Stimulated activated CD8-positive, alpha-beta memory T cell treated with anti-CD3 and anti-CD28 coated beads, Interleukin-15, amount 100 ng/mL, for 4 hours (primary cell): ENCODE results near the gene DNAAF1.
"Not testable (repeated sequence)": the region's sequence is repeated elsewhere in the genome, so short reads cannot be mapped to it uniquely, and the experiment has no call there.

Experiments
- DNase-seq, 2 donors: peaks; one replicate each; pipeline ENCODE4 v3.0.0-alpha.2; 2020; ENCODE audit warnings: low read depth in 2 of 2

DNAAF1 gene

GRCh38 chr16:84207879-84208278, 62.8 kb downstream of the DNAAF1 start:
- DNase-seq: no peak

GRCh38 chr16:84209989-84210388, 64.9 kb downstream of the DNAAF1 start:
- no peak for DNase-seq

GRCh38 chr16:84212154-84212553, 67.0 kb downstream of the DNAAF1 start:
- no peak for DNase-seq

GRCh38 chr16:84212631-84213030, 67.5 kb downstream of the DNAAF1 start:
- no peak for DNase-seq

GRCh38 chr16:84214451-84215066, 69.5 kb downstream of the DNAAF1 start:
- no peak for DNase-seq

- DNase-seq: no peak
Measured at GRCh38 chr16:84215531-84215930, 70.4 kb downstream of the DNAAF1 start.

- not testable (repeated sequence) for DNase-seq
Measured at GRCh38 chr16:84216144-84216543, 71.0 kb downstream of the DNAAF1 start.

GRCh38 chr16:84218176-84218823, 73.2 kb downstream of the DNAAF1 start:
- DNase-seq: no peak

- DNase-seq: no peak
Measured at GRCh38 chr16:84218956-84219355, 73.8 kb downstream of the DNAAF1 start.

GRCh38 chr16:84220851-84221250, 75.7 kb downstream of the DNAAF1 start:
- DNase-seq: no peak

GRCh38 chr16:84223456-84223855, 78.3 kb downstream of the DNAAF1 start:
- no peak for DNase-seq

GRCh38 chr16:84224554-84224953, 79.4 kb downstream of the DNAAF1 start:
- DNase-seq: no peak

GRCh38 chr16:84225126-84225525, 80.0 kb downstream of the DNAAF1 start:
- no peak for DNase-seq

- no peak for DNase-seq
Measured at GRCh38 chr16:84225571-84225970, 80.5 kb downstream of the DNAAF1 start.

- no peak for DNase-seq
Measured at GRCh38 chr16:84226026-84226425, 80.9 kb downstream of the DNAAF1 start.
